NK-92 (cell line): Measurements from ENCODE around the gene TP53AIP1.

Experiments used
- DNase-seq: peaks from one replicate; lab custom pipeline; 2025; ENCODE audit not compliant: unreplicated experiment; lab: John Stamatoyannopoulos, UW

The TP53AIP1 gene, protein sequence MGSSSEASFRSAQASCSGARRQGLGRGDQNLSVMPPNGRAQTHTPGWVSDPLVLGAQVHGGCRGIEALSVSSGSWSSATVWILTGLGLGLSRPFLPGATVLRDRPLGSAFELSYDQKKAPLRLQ

DNA sequence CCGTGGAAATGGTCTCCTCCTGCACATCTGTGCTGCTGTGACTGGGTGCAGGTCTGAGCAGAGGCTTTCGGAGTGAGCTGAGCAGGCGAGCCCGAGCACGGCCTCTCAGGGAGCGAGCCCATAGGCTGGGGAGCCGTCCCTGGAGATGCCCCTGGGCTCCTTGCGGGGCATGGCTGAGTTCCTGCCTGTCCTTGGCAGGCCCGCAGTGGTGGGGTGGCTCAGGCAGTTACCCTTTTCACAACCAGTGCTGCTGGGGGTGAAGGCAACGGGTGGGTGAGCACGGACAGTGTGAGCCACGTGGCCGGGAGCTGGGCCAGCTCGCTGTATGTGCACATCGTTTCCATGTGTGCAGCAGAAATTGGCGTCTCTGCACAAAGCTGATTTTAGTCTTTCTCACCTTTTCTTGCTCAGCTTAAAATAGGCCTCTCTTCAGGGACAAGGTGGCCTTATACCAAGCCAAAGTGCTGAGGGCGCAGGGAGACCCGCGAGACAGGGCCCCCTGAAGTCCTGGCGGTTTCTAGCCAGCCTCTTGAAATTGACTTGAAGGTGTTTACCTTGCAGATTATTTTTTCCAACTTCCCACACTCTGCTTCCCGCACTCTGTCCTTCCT, at the start of gene TP53AIP1:
Gene TP53AIP1 (minus strand): TSS at position 55 of the 611 bp plus-strand sequence. CDS start 5,053 bp downstream, outside the sequence.
- DNase-seq: no peak

DNA sequence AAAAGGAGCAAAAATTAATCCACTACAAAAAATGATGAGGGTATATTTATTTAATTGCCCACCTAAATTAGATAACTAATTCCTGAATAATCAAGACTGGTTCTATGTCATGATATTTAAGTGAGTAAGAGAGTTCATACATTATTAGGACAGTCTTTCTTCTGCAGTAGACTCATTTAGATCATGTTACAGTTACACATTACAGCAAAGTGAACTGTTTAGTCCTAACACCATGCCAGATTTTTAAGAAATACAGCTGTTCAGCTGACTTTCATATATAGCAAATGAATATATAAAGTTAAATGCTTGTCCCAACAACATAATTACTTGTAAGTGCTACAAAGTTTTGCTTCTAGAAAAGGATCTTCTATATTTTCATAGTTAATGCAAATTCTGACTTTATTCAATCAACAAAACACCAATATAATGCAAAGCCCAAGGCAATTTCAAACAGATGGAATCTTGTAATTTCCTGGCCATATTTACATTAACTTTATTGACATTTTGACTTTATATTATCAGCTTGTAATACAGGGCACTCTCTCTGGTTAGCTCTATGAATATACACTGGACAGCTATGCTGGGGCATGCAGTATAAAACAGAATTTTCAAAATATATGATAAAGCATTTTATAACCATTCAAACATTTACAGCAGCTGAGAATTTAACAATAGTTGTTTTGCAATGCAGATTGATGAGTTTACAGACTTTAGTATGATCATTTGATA, 45.7 kb upstream of the TP53AIP1 start:
- DNase-seq: no peak

DNA sequence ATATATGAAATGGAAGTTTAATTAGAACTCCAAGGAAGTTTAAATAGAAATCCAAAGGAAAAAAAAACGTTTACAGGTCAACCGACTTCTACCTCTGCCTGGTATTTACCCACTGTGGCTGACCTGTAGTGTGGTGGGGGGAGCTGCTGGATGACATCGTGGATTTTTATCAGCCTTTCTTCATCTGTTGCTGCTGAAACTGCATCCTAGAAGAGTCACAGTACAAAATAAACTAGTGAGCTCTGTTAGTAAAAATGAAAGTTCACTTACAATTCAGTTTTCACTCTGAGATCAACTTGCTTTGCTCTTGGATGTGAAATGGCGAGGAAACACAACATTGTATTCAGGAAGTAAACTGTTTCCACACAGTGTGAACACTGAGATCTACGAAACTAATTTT, 43.2 kb upstream of the TP53AIP1 start:
- DNase-seq: no peak

DNA sequence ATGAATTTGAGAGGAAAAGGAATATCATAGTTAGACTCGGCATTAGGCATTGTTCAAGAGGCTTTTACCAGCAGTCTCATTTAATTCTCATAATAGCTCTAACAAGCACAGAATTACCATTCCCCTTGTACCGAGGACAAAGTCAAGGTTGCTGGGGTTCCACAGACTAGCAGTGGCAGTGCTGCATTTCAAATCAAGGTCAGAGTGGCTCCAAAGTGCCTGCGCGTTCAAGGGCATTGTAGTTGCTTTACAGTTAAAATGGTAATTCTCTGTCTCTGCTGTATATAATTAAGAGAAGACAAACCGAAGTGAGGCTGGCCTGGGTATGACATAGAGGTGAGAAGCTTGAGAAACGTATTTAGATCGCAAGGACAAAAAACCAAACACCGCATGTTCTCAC, 40.4 kb upstream of the TP53AIP1 start:
- DNase-seq: no peak

DNA sequence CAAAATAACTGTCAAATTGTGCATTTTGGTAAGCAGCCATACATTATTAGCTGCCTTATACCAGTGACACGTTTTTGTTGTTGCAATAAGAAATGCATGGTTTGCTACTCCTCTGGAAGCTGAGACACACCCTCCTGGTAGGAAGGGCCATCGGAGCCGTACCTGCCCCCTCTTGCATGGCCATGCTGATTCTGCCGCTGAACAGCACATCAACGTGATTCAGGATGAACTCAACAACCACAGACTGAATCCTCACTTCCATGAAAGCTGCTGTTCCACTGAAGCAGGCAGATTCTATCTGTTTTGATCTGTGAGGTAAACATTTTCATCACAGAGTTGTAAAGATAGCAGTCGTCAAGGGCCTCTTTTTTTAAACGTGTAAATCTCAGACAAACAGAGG, 38.6 kb upstream of the TP53AIP1 start:
- no peak for DNase-seq

DNA sequence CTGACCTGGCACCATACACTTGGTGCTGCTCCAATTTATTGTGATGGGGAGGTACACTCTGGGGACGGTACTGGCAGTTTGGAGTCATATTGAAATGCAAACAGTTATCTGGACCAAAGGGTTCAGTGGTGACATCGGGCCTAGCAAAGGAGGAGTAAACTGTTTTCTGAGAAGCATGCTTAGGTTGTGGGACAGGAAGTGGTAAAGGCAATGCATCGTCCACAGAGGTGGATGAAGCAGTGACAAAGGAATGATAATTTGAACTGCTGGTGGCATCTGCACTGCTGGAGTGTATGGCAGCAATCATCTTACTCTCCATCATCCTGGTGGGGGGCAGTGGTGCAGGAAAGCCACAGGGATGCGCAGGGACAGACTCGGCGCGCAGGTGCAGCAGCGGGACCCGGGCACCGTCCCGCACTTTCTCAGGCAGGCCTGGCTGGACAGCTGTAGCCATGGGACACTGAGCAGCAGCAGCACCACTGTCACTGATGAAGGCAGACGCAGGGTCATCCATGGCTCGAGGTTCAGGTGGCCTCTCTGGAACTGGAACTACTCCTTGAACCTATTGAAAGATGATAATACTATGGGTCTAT, 28.0 kb upstream of the TP53AIP1 start:
- DNase-seq: no peak

DNA sequence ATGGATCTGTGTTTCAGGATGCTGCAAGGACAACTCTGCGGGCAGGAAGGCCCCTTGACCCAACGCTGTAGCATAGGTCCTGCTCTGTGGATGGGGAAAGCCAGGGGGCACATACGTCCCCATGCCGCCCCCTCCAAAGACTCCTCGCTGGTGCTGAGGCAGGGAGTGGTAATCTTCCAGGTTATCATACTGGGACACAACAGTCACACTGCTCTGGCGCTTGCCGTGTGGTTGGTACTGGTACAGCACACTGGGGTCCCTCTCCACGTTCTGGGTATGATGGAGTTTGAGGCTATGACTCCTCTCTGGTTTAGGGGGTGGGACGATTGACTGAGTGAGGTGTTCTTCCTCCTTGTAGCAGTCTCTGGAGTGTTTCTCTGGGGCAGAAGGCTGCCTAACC, 26.2 kb upstream of the TP53AIP1 start:
- DNase-seq: no peak

DNA sequence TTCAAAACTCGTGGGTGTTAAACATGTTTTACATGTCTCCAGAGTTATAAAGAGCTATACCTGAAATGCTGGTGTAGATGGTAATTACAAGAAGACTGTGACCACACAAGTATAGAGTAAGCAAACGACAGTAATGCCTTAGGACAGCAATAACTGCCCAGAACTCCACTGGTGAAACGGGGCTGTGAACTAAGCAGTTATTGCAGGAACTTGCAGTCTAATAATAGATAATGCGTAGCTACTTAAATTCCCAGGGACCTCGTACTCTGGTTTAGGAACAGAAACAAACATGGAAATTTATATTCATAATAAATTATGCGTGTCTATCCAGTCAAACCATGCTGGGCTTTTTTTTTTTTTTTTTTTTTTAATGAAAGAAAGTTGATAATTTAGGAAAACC, 24.9 kb upstream of the TP53AIP1 start:
- DNase-seq: no peak

DNA sequence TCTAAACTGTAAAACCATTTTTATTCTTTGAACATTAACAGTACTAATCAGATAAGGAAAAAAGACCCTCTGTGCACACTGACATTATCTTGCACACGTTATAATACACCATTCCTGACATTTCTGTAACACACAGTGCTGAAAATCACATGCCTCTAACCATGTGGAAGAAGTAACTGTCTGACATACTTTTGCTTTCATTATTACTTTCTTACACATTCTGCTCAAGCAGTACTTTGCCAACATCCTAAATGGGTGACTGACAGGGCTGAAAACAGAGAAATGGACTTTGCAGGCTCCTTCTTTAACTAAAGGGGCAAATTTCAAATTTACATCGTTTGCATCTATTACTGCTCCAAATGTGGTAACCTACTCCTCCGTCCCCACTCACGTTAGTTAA, 22.8 kb upstream of the TP53AIP1 start:
- DNase-seq: no peak

DNA sequence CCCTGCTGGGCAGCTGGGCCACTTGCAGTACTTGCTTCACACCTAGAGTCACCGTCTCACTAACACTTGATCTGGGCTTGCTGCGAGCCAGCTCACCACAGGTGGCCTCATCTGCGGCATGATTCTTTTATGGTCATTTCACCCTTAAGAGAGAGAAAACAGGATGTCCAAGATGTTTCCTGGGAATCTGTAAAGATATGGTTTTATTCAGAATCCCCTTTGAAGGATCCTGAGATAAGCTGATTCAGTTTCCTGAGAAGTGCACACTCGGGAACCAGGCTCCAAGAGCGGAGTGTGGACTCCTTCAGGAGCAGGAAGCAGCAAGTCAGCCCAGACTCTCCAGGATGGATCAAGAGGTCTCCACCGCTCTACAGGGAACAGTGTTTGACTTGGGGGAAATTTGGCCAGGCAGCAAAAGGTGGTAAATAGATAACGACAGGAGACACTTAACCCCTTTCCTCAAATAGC, 21.8 kb upstream of the TP53AIP1 start:
- DNase-seq: no peak

DNA sequence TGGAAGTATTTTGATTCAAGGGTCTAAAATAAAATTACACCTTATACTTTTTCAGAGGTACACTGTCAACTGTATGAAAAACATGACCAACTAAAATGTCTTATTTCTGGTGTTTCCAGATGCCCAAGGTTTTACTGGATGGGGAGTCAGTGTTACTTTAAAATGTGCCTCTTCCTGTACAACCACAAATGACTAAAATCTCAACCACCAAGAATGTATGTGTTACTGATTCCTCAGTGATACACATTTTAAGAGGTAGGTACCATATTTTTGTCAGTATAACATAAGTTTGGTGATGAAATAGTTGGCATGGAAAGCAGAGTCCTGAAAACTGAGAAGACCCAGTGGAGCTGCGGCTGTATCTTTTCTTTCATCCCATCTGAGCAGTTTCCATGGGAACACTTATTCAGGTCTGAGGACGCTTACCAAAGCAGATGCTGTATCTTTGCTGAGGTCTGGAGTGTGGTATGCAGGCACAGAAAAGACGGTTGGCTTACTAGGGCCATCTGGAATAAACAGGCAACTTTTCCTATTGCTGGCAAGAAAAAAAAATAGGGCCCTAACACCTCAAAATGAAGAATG, 21.2 kb upstream of the TP53AIP1 start:
- DNase-seq: no peak

DNA sequence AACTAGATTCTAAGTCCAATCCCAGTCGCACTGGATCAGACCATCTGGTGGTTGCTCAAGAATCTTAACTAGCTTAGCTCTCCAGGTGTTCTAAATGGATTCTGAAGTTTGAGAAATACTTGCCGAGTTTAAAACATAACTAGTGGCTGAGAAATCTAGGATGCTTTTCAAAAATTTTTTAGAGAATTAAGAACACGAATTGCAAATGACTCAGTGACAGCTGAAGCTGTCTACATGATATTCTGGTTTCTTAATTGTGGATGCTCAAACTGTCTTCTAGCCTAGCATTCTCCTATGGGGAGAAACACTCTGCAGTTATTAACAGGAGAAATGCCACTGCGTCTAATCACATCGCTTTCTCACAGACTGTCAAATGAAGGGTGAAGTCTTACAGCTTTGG, 20.2 kb upstream of the TP53AIP1 start:
- DNase-seq: no peak

DNA sequence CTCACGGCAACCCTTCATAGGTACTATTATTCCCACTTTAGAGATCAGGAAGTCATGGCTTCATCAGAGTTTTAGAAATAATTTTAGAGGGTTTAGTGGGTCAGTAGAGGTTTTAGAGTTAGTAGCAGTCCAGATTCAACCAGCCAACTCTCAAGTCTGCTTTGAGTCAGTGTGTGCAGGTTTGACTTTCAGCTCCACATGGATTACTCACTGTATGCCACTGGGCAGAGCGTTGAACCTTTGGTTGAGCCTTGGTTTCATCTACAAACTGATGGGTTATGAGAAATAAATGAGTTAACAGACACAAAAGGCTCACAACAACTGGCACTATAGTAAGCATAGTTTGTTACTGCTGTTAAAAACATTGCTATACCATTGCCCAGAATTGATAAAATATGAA, 19.0 kb upstream of the TP53AIP1 start:
- no peak for DNase-seq

DNA sequence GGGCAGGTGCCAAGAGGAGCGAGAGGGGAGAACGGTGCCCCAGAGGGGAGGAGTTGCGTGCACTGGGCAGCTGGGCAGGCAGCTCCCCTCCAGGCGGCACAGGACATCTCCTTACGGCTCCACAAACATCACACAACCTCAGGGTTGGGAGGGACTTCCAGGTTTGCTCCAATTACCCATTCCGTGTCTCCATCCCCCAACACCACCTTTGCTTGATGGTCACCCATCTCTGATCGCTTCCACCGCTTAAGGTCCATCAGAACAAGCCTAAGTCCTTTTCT, 14.5 kb upstream of the TP53AIP1 start:
- DNase-seq: no peak

DNA sequence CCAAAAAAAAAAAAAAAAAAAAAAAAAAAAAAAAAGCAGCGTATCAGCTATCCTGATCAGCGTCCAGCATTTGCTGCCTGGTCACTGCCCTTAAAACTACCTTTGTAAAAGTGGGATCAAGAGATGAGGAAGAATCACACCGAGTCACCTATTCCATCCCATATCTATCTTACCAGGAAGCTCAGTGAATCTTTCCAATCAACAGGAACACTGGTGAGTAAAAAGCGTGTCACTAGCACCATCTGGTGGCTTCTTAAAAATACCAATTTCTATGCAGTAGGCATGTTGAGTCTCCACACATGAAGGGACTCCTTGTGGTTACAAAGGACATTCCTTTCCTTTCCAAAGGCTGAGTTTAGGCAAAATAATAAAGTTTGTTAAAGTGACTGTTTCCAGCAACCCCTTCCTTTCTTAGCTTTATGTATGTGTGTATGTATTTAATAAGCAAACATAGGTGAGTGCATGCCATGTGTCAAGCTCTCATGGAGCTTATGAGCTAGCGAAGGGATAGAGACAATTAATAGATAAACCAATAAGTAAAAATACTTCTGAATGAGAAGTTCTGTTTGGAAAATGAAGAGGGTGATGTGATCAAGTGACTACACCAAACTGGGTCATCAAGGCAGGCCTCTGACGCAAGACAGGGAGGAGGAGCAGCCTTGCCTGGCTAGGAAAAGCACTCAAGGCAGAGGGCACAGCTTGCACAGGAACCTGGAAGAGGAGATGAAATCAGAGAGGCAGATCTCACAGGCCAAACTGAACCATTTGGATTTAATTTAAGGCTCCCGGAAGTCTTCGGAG, 13.9 kb upstream of the TP53AIP1 start:
- no peak for DNase-seq

DNA sequence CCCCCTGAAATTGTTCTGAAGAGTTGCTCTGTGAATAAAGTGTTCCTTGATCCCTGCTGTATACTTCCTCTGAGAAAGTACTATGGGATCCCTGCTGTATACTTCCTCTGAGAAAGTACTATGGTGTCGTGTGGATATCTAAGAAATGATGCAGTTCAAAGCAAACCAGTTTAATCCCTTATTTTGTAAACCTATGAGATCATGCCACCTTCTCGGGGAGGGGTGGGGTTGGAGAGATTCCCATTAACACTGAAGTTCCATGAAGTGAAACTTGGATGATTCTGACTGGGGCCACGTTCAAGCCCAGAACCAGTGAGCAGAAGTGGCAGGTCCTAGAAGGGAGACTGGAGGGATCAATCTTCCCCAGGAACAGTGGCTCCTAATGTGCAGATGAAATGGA, 13.0 kb upstream of the TP53AIP1 start:
- no peak for DNase-seq

DNA sequence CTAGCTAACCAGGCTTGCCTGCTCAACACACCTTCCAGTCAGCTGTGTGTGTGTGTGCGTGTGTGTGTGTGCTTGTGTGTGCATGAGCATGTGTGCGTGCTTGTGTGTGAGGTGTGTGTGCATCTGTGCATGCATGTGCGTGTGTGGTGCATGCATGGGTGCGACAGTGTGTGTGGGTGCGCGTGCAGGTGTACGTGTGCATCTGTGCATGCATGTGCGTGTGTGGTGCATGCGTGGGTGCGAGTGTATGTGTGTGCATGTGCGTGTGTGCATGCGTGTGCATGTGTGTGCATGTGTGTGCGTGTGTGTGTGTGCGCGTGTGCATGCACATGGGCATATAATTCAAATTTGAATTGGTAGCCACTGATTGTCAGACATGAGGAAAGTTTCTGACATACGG, 10.5 kb upstream of the TP53AIP1 start:
- DNase-seq: no peak

DNA sequence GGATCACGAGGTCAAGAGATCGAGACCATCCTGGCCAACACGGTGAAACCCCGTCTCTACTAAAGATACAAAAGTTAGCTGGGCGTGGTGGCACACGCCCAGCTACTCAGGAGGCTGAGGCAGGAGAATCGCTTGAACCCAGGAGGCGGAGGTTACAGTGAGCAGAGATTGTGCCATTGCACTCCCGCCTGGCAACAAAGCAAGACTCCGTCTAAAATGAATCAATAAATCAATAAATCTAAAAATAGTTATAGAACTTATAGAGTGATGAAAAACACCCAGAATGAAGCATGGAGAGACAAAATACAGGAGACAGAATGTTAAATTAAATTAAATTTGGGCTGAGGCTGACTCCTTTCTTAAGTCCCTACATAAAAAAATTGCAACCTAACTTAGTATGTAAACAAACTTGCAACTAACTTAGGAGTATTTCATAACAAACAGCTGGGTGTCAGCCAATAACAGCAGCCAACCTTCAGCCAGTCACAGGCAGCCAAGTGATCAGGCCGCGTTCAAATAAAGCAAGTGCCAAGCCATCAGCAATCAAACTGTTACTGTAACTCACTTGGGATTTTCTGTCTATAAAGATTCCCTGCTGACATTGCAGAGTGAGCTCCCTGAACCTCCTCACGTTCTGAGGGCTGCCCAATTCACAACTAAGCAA, 7.3 kb upstream of the TP53AIP1 start:
- no peak for DNase-seq

DNA sequence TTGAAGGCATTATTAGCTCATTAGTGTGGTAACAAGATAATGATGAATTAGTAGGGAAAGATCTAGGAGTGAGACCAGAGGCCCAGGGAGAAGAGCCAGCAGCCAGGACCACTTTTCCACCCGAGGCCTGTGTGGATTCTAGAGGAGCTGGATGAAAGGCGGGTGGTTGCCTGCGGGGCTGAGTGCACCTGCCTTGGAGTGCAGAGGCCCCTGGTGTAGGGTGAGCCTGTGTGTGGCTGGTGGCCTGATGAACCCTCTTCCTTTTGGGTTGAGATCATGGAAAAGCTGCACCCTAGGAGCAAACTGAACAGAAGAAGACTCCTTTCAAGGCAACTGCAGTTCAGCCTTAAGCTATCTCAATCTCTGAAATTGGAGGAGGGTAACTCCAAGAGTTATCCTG, 5.9 kb upstream of the TP53AIP1 start:
- no peak for DNase-seq

DNA sequence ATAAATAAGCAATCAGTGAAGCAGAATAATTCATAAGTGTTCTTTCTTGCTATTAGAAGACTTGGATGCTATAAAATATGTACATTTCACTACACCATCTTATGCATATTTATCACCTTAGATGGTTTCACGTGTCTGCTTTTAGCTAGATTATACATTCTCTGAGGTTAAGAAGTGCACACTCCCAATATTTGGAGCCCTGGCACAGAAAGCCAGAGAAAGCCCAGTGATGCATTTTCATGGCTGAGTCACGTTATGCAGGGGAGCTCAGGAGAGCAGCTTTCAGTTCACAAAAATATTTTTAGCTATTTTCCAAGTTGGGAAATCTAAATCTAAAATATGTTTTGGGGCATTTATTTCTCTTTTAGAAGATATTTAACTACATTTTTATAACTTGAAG, 5.1 kb upstream of the TP53AIP1 start:
- no peak for DNase-seq

DNA sequence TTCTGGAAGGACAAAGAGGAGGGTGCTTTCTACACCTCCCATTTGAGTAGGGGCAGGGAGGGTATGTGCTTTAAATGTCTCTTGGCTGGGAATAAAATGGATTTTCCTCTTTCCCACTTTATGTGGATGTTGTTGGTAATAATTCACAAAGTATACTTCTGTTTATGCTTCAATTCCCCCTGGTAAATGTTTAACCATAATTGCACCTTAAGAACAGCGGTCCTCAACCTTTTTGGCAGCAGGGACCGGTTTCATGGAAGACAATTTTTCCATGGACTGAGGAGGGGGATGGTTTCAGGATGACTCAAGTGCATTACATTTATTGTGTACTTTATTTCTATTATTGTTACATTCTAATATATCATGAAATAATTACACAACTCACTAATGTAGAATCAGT, 4.0 kb upstream of the TP53AIP1 start:
- no peak for DNase-seq
